Upper lobe of left lung (tissue), 6 donors: ENCODE data around the gene TEDC2. TPM values are rescaled to one million over a fixed set of nuclear protein-coding genes. Genes with fewer than 3 reads are reported as not detected.

Source experiments
- ATAC-seq, 2 donors: fragments of 200-7000 bp; cut with Tn5 transposase; one replicate each; pipeline ENCODE4 v1.9.1; 2022; ENCODE audit warnings: mild to moderate bottlenecking in 2 of 2, moderate library complexity in 2 of 2; ENCODE audit not compliant: low FRiP score in 2 of 2
- DNase-seq, 2 donors: peaks; one replicate each; pipeline ENCODE4 v3.0.0-alpha.2; 2019 to 2020
- H3K27ac ChIP-seq, 4 donors: fragments of 200-600 bp; sonication (generic); one replicate each; pipeline ENCODE4 v1.5.1; 2016 to 2019
- H3K27me3 ChIP-seq, 4 donors: fragments of 200-600 bp; sonication (generic); one replicate each; pipeline ENCODE4 v1.5.1; 2017 to 2019
- H3K36me3 ChIP-seq, 4 donors: fragments of 200-600 bp; sonication (generic); one replicate each; pipeline ENCODE4 v1.5.1; 2016 to 2019
- H3K4me1 ChIP-seq, 4 donors: fragments of 200-600 bp; sonication (generic); one replicate each; pipeline ENCODE4 v1.5.1; 2018 to 2019
- H3K4me3 ChIP-seq, 4 donors: fragments of 200-600 bp; sonication (generic); one replicate each; pipeline ENCODE4 v1.5.1; 2017 to 2019; ENCODE audit warnings: mild to moderate bottlenecking in 2 of 4, moderate library complexity in 1 of 4
- H3K9me3 ChIP-seq, 4 donors: fragments of 200-600 bp; sonication (generic); one replicate each; pipeline ENCODE4 v1.5.1; 2018 to 2019
- CTCF ChIP-seq, 6 experiments: fragments of 450-650 bp in 4 of 6; fragments of 200-600 bp in 2 of 6; sonication (generic) in 2 of 6; IDR thresholded peaks; one replicate each; pipeline ENCODE4 v1.5.1; 2016 to 2019; ENCODE audit warnings: antibody characterized with exemption in 6 of 6
- EP300 ChIP-seq, 4 donors: sonication (generic); formaldehyde crosslinking; IDR thresholded peaks; one replicate each; pipeline ENCODE4 v1.5.1; 2017; ENCODE audit warnings: antibody characterized with exemption in 4 of 4, control low read depth in 2 of 4
- POLR2A ChIP-seq, 4 donors: fragments of 450-650 bp; IDR thresholded peaks; one replicate each; pipeline ENCODE4 v1.5.1; 2016 to 2017; ENCODE audit warnings: antibody characterized with exemption in 4 of 4, mild to moderate bottlenecking in 2 of 4
- POLR2AphosphoS5 ChIP-seq, 2 donors: sonication (generic); formaldehyde crosslinking; IDR thresholded peaks; one replicate each; pipeline ENCODE4 v1.5.1; 2017; ENCODE audit warnings: antibody characterized with exemption in 2 of 2
- WGBS, 2 donors: methylation state at CpG; one replicate each; pipeline ENCODE4 v1.1.5; 2017 to 2018; 5-methylcytosine and 5-hydroxymethylcytosine counted together
- total RNA-seq, 6 donors: library from RNA; depleted of rRNA in 4 of 6; stranded (reverse); fragments of >200 nt in 4 of 6; gene quantifications; one replicate each; pipeline versions ENCODE4 v1.1.0 to v1.2.1, GENCODE V29; 2016 to 2021
- donor health status: DM: no; HTN: no; CAD: no; lungs with moderate emphysema.
- donor health status: DM: no; HTN: yes; CAD: no; lungs with severe emphysema.

The TEDC2 gene
- total RNA-seq, 6 donors from 2014 or later: 0.61 to 2.7 (median 1.7) TPM; not detected in 1

- Histone ChIP-seq H3K4me3 (no peak overlapping the region), H3K27ac (no peak overlapping the region), H3K9me3 (no peaks in the 10 kb centered on the region), H3K36me3 (no peaks in the 10 kb centered on the region), H3K27me3 (peaks cover 4 to 58% (median 31%) of the 10 kb centered on the region in 4 donors), H3K4me1 (peaks cover 39 to 74% (median 48%) of the 10 kb centered on the region in 4 donors)
- WGBS, 2 donors: 83 to 95% methylated on average over 4 to 7 of the region's 7 CpGs
- no peak for TF ChIP-seq CTCF (IDR thresholded peaks at IDR 0.05)
- no peak for TF ChIP-seq POLR2AphosphoS5 (IDR thresholded peaks at IDR 0.05)
- no peak for TF ChIP-seq EP300 (IDR thresholded peaks at IDR 0.05)
- no peak for TF ChIP-seq POLR2A (IDR thresholded peaks at IDR 0.05)
- no peak for DNase-seq
- ATAC-seq: no peak
Observed at GRCh38 chr16:2470234-2470601, 10.3 kb downstream of the TEDC2 start.

GRCh38 chr16:2470603-2471015 lies 10.7 kb downstream of the TEDC2 start:
- peaks cover 41 to 78% (median 51%) of the 10 kb centered on the region in 4 donors for H3K4me1 ChIP-seq
- WGBS, 2 donors: 45% methylated on average over 5 of the region's 9 CpGs; no CpG with 5 or more reads in 1 of the 2 donors
- ATAC-seq: no peak
- DNase-seq: no peak
- H3K9me3 ChIP-seq: no peaks in the 10 kb centered on the region
- no peak overlapping the region for H3K27ac ChIP-seq
- peaks cover 4 to 58% (median 31%) of the 10 kb centered on the region in 4 donors for H3K27me3 ChIP-seq
- no peaks in the 10 kb centered on the region for H3K36me3 ChIP-seq
- H3K4me3 ChIP-seq: no peak overlapping the region
- TF ChIP-seq EP300 (IDR thresholded peaks at IDR 0.05): no peak
- TF ChIP-seq POLR2AphosphoS5 (IDR thresholded peaks at IDR 0.05): no peak
- no peak for TF ChIP-seq POLR2A (IDR thresholded peaks at IDR 0.05)
- no peak for TF ChIP-seq CTCF (IDR thresholded peaks at IDR 0.05)

- 0% methylated on average over 8 of the region's 59 CpGs; no CpG with 5 or more reads in 1 of the 2 donors for WGBS, 2 donors
- peak within 1 kb of the TSS in 3 of 4 donors; percentile 11 to 31 (median 31) for H3K4me3 ChIP-seq
- ATAC-seq (no peak), DNase-seq (peak in 1 of 2 donors; percentile 88)
- H3K27me3 ChIP-seq: peaks cover 4 to 58% (median 31%) of the 10 kb centered on the region in 4 donors
- no peaks in the 10 kb centered on the region for H3K9me3 ChIP-seq
- no peaks in the 10 kb centered on the region for H3K36me3 ChIP-seq
- H3K27ac ChIP-seq: no peak within 1 kb of the TSS
- TF ChIP-seq CTCF (IDR thresholded peaks at IDR 0.05) (no peak), POLR2A (IDR thresholded peaks at IDR 0.05) (no peak), EP300 (IDR thresholded peaks at IDR 0.05) (no peak), POLR2AphosphoS5 (IDR thresholded peaks at IDR 0.05) (no peak)
- peaks cover 46 to 83% (median 56%) of the 10 kb centered on the region in 4 donors for H3K4me1 ChIP-seq
Observed at GRCh38 chr16:2471016-2471652, 11.2 kb downstream of the TEDC2 start, which contains the start of gene NTN3. NTN3 (plus strand) TSS chr16:2471297; CDS start chr16:2471702, 405 bp downstream.

- DNase-seq (peak in 1 of 2 donors; percentile 73), ATAC-seq (no peak)
- peaks cover 4 to 58% (median 31%) of the 10 kb centered on the region in 4 donors for H3K27me3 ChIP-seq
- TF ChIP-seq EP300 (IDR thresholded peaks at IDR 0.05) (no peak), POLR2AphosphoS5 (IDR thresholded peaks at IDR 0.05) (no peak), POLR2A (IDR thresholded peaks at IDR 0.05) (no peak), CTCF (IDR thresholded peaks at IDR 0.05) (no peak)
- no peaks in the 10 kb centered on the region for H3K36me3 ChIP-seq
- WGBS, 2 donors: 62 to 90% methylated on average over 7 to 25 of the region's 61 CpGs
- H3K4me3 ChIP-seq: peak overlapping the region in 3 of 4 donors; percentile 11 to 31 (median 31)
- peaks cover 47 to 90% (median 61%) of the 10 kb centered on the region in 4 donors for H3K4me1 ChIP-seq
- no peaks in the 10 kb centered on the region for H3K9me3 ChIP-seq
- H3K27ac ChIP-seq: no peak overlapping the region
Observed at GRCh38 chr16:2471653-2472487, 12.0 kb downstream of the TEDC2 start.
